Activated CD4-positive, CD25-positive, alpha-beta regulatory T cell treated with anti-CD3 and anti-CD28 coated beads, Interleukin-2, amount 50 U/mL, for 16 hours (primary cell): Measurements from ENCODE around the gene ASCC1.

Experiments used
- DNase-seq: peaks from one replicate; pipeline ENCODE4 v3.0.0-alpha.2; 2020; ENCODE audit warnings: low read depth, low spot score

ASCC1 gene

DNA sequence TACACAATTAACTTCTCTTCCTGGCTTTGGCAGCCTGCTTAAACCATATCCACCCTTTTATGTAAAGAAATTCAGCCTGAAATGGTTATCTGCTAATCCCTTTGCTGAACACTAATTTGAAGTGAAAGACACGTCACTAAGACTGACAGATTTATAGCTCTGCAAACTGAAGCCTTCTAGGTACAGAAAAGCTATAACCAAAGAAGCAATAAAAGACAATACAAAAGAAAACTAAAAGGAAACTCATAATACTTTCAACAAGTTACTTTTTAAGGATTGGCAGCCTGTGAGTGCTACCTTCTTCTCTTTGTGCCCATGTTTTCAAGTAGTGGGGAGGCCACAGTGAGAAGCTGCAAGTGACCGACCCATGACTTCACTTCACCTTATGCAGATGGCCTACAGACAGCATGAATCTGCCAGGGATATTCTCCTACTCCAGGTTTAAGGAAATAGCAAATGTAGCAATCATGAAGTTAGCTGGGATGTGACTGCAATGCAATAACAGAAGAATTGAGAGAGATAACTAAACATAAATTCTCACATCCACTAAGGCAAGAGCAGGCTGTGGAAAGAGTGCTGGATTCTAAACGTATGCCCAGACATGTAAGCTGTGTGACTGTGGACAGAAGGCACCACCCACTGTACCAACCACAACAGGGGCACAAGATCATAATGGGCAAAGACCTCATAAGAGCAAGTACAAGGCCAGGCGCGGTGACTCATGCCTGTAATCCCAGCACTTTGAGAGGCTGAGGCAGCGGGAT, 117.1 kb downstream of the ASCC1 start:
- no peak for DNase-seq

GRCh38 chr10:72098301-72098835, 117.7 kb downstream of the ASCC1 start:
- no peak for DNase-seq

DNA sequence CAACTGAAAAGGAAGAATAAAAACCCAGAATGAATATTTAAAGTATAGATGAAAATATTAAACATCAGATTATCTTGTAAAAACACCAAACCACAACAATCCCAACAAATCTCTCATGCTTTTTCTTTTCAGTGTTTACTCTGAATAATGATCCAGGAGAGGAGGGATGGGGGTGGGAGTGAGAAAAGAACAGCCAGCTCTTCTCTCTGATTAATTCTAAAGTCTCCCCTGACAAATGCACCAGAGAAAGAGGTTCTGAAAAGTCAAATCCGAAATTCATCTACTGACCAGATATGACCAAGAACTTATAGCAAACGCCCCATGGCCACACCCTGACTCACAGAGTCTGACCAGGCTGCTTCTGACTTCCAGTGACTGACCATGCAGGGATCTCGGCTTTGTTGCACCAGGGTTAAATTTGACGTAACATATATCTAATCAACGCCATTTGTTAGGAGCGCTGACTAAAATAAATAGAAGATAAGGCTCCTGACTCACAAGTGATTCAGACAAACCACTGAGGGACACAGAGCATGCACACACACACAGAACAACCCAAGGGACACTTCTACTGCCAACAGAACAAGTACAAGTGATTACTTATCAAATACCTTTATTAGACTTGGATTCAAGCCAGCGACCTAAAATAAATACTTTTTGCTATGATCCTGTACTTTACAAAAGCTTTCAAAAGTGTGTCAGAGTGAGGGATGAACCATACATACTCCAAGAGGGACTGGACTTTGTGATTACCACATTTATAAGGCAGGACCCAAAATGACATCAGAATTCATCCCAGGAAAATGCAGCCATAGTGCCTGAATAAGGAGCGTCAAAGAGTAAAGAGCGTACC, 118.4 kb downstream of the ASCC1 start:
- no peak for DNase-seq

DNA sequence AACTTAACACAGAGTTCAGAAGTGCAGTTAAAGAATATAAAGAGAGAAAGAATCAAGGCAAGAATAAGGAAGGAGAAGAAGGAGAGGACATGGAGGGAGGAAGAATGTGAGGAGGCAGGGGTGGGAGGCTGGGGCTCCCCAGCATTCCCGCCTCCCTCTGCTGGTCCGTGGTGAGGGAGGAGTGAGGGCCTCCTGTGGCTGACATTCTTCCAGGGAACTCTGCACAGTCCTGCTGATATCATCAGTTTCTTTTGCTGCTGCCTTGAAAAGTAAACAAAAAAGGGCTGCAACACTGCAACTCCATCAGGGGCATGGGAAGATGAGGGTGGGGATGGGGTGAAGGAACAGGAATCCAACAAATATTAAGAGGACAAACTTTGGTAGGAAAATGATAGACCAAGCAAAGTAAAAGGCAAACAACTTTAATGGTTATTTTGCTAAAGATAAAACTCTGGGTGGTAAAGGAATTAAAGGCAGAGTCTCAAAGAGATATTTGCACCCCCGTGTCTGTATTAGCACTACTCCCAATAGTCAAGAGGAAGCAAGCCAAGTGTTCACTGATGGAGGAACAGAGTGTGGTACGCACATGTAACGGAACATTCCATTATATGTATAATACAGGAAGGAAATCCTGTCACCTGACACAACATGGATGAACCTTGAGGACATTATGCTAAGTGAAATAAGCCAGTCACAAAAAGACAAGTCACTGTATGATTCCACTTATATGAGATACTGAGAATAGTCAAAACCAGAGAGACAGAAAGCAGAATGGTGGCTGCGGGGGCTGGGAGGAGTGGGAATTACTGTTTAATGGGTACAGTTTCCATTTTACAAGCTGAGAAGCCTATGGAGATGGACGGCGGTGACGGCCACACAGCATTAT, 119.7 kb downstream of the ASCC1 start:
- DNase-seq, result no peak

DNA sequence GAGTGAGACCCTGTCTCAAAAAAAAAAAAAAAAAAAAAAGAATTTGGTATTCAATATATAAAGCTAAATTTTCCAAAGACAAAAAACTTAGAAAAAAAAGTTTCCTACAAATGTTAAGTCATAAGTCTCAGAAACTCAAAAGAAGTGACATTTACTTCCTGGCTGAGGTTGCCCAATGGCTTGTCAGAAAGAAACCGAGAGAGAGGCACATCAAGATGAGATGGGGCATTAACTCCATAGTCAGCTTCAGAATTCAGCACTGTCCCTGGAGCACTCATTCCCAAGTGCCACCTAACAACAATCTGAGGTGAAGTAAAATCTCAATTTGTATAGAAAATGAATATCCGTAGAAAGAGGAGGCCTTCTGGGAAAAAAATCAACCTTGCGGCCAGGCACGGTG, 120.9 kb downstream of the ASCC1 start:
- DNase-seq, result no peak

GRCh38 chr10:72094574-72094973, 121.5 kb downstream of the ASCC1 start:
- DNase-seq, result no peak

DNA sequence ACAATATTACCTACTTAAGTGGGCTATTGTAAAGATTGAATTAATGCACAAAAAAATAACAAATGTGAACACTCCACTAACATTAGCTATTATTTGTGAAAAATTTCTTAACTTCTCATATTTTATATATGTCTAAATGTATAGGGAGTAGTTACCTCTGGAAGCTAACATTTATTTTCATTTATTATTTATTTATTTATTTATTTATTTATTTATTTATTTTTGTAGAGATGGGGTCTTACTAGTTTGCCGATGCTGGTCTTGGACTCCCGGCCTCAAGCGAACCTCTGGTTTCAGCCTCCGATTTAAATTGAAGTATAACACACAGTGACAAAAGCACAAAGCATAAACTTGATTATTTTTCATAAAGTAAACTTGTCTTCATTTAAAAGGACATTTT, 122.6 kb downstream of the ASCC1 start:
- no peak for DNase-seq

DNA sequence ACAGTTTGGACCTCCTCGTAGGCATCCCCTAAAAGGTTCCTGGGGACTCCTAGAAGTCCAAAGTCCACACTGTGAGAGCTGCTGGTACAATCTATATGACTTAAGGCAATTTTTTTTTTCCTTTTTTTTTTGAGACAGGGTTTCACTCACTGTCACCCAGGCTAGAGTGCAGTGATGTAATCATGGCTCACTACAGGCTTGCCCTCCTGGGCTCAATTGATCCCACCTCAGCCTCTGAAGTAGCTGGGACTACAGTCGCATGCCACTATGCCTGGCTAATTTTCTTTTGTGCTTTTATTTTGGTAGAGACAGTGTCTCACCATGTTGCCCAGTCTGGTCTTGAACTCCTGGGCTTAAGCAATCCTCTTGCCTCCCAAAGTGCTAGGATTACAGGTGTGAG, 123.1 kb downstream of the ASCC1 start:
- no peak for DNase-seq

- no peak for DNase-seq
Measured at GRCh38 chr10:72092171-72092924, 123.7 kb downstream of the ASCC1 start.

- DNase-seq, result no peak
Measured at GRCh38 chr10:72090326-72090725, 125.8 kb downstream of the ASCC1 start.

DNA sequence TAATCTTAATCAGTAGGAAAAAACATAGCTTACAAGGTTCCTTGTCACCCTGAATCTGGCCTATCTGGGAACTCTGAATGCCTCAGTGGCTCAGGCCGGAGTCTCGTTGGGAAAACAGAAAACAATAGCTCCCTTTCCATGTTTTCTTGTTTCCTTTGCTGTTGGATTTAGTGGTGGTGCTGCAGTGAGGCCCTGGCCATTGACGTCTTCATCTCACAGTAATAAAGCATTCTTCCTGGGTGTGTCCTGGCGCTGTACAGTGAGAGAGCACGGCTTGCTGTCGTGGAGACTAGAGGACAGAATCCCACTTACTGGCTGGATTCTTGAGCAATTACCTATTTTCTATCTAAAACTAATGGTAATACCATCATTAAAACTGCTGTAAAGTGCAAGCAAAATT, 126.5 kb downstream of the ASCC1 start:
- no peak for DNase-seq

GRCh38 chr10:72088889-72089575, 127.0 kb downstream of the ASCC1 start:
- DNase-seq, result no peak

GRCh38 chr10:72087969-72088888, 127.8 kb downstream of the ASCC1 start, which contains the start of gene SPOCK2:
Gene SPOCK2 (minus strand): TSS chr10:72088551. CDS start chr10:72088328, 223 bp downstream.
- DNase-seq, result peak; percentile 46

GRCh38 chr10:72087392-72087968, 128.6 kb downstream of the ASCC1 start:
- no peak for DNase-seq

GRCh38 chr10:72086466-72087391, 129.3 kb downstream of the ASCC1 start:
- DNase-seq, result no peak

DNA sequence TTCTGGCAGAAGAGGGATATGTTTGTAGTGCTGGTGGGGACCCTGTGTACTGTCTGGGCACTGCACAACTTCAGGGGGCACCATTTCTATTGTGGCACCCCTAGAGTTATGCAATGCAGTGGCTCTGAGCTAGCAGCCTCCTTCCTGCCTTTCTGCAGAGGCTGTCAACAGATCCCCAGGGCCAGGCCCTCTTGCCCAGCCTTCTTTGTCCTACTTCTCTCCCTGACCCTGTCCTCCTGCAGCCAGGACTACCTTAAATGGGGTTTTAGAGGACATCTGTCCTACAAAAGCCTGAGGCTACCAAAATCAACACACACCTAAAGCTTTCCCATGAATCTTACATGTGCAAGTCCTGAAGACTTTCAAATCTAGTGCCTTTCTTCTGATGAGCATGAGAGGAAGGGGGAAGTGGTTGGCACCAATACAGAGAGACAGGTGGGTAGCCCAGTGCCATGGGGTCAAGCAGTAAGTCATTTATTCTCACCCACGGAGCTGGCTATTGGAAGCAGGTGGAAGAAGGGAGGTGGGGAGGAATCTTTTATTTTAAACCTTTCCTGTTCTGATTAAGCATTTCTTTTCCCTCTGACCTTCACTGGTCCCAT, 130.1 kb downstream of the ASCC1 start:
- DNase-seq, result no peak

GRCh38 chr10:72085166-72085565, 130.9 kb downstream of the ASCC1 start:
- no peak for DNase-seq
